K562 (cell line): ENCODE results near the gene OPRD1. TPM values are rescaled to one million over a fixed set of nuclear protein-coding genes. Genes with fewer than 3 reads are reported as not detected.

ENCODE experiments used
- ADNP ChIP-seq: fragments of 200-800 bp; sonication (Bioruptor generic); IDR thresholded peaks from 2 replicates; pipeline ENCODE4 v1.6.1; 2016; ENCODE audit warnings: missing genetic modification characterization, missing compliant biosample characterization
- CHD1 ChIP-seq: fragments of 200-600 bp; sonication (generic); IDR thresholded peaks from one replicate; pipeline ENCODE4 v1.6.1; 2012; ENCODE audit warnings: mild to moderate bottlenecking, moderate library complexity, low read length, inconsistent platforms
- CREB1 ChIP-seq, 2 experiments: sonication (generic) in 1 of 2; formaldehyde crosslinking in 1 of 2; IDR thresholded peaks; 2 replicates each; pipeline versions ENCODE4 v1.6.1 to v1.8.0; 2012 to 2022; ENCODE audit warnings: inconsistent platforms in 1 of 2, mild to moderate bottlenecking in 1 of 2, missing genetic modification reagents in 1 of 2, moderate library complexity in 1 of 2
- CXXC5 ChIP-seq: fragments of 250-450 bp; sonication (Bioruptor Pico); IDR thresholded peaks from 2 replicates; pipeline ENCODE4 v1.8.0; 2022; ENCODE audit warnings: inconsistent platforms, mild to moderate bottlenecking, moderate library complexity
- MXI1 ChIP-seq: IDR thresholded peaks from 2 replicates; pipeline ENCODE4 v1.6.1; 2011; ENCODE audit warnings: low read depth, mild to moderate bottlenecking, improper control_type of control experiment, low read length
- MYNN ChIP-seq, 2 experiments: sonication (generic); formaldehyde crosslinking in 1 of 2; IDR thresholded peaks; 2 replicates each; pipeline versions ENCODE4 v1.5.0 to v1.6.1; 2016 to 2020; ENCODE audit warnings: antibody characterized with exemption in 1 of 2, missing genetic modification reagents in 1 of 2
- NFRKB ChIP-seq: fragments of 450-650 bp; IDR thresholded peaks from 2 replicates; pipeline ENCODE4 v1.6.1; 2016; ENCODE audit warnings: low read depth
- NONO ChIP-seq, 2 experiments: fragments of 200-400 bp in 1 of 2; fragments of 450-650 bp in 1 of 2; formaldehyde crosslinking in 1 of 2; IDR thresholded peaks; 2 replicates each; pipeline ENCODE4 v1.6.1; 2017; ENCODE audit warnings: low read depth in 2 of 2, mild to moderate bottlenecking in 2 of 2, moderate library complexity in 2 of 2, low read length in 1 of 2
- NR1H2 ChIP-seq: sonication (generic); formaldehyde crosslinking; IDR thresholded peaks from 2 replicates; pipeline ENCODE4 v1.4.0; 2020; ENCODE audit warnings: mild to moderate bottlenecking, missing genetic modification reagents
- NR4A1 ChIP-seq, 2 experiments: fragments of 250-450 bp in 1 of 2; fragments of 450-650 bp in 1 of 2; sonication (Bioruptor Pico) in 1 of 2; IDR thresholded peaks; 2 replicates each; pipeline versions ENCODE4 v1.4.0 to v1.6.1; 2016 to 2020; ENCODE audit warnings: mild to moderate bottlenecking in 2 of 2, missing compliant biosample characterization in 1 of 2, missing genetic modification characterization in 1 of 2, moderate library complexity in 1 of 2
- PHF21A ChIP-seq: fragments of 450-650 bp; IDR thresholded peaks from 2 replicates; pipeline ENCODE4 v1.6.1; 2017; ENCODE audit warnings: low read depth, borderline replicate concordance
- PHF8 ChIP-seq: fragments of 200-600 bp; sonication (generic); IDR thresholded peaks from 2 replicates; pipeline ENCODE4 v1.6.1; 2012; ENCODE audit warnings: mixed run types, mild to moderate bottlenecking, inconsistent platforms, low read length, moderate library complexity, borderline replicate concordance
- PML ChIP-seq: IDR thresholded peaks from 2 replicates; pipeline ENCODE4 v1.6.1; 2012; ENCODE audit warnings: low read length, inconsistent platforms
- POLR2H ChIP-seq: IDR thresholded peaks from 2 replicates; pipeline ENCODE4 v1.6.1; 2016; ENCODE audit warnings: missing genetic modification characterization, low read depth, mild to moderate bottlenecking, control low read depth, missing compliant biosample characterization, moderate library complexity
- RBM17 ChIP-seq: fragments of 200-400 bp; formaldehyde crosslinking; IDR thresholded peaks from 2 replicates; pipeline ENCODE4 v1.6.1; 2017; ENCODE audit warnings: low read depth, mild to moderate bottlenecking, low read length, borderline replicate concordance
- SAP30 ChIP-seq: fragments of 200-600 bp; sonication (generic); IDR thresholded peaks from 2 replicates; pipeline ENCODE4 v1.6.1; 2012; ENCODE audit warnings: borderline replicate concordance, low read depth, mild to moderate bottlenecking, moderate library complexity, low read length, control low read depth, inconsistent platforms; ENCODE audit not compliant: insufficient read depth, poor library complexity, severe bottlenecking
- SMAD4 ChIP-seq: fragments of 250-450 bp; sonication (Bioruptor Pico); conservative IDR thresholded peaks from 2 replicates; pipeline ENCODE4 v1.8.0; 2021; ENCODE audit warnings: inconsistent platforms, mild to moderate bottlenecking, moderate library complexity
- SOX6 ChIP-seq: fragments of 450-650 bp; IDR thresholded peaks from 2 replicates; pipeline ENCODE4 v1.6.1; 2014; ENCODE audit warnings: mild to moderate bottlenecking
- TAF1 ChIP-seq: IDR thresholded peaks from 2 replicates; pipeline ENCODE4 v1.6.1; 2011; ENCODE audit warnings: mild to moderate bottlenecking, low read length, moderate library complexity; ENCODE audit not compliant: insufficient read depth, control insufficient read depth, severe bottlenecking; ENCODE audit errors: extremely low read depth
- ZBTB11 ChIP-seq, 3 experiments: fragments of 200-800 bp in 1 of 3; fragments of 250-450 bp in 1 of 3; fragments of 450-650 bp in 1 of 3; sonication (Bioruptor Pico) in 1 of 3; sonication (Bioruptor generic) in 1 of 3; formaldehyde crosslinking in 1 of 3; IDR thresholded peaks; 2 replicates each; pipeline versions ENCODE4 v1.6.1 to v1.8.0; 2016 to 2022; ENCODE audit warnings: mild to moderate bottlenecking in 2 of 3, missing genetic modification characterization in 2 of 3, missing compliant biosample characterization in 1 of 3, moderate library complexity in 1 of 3
- ZNF57 ChIP-seq: fragments of 450-650 bp; formaldehyde crosslinking; IDR thresholded peaks from 2 replicates; pipeline ENCODE4 v1.4.0; 2020; ENCODE audit warnings: mild to moderate bottlenecking, moderate library complexity
- ZNF589 ChIP-seq: fragments of 200-800 bp; sonication (Bioruptor generic); IDR thresholded peaks from 2 replicates; pipeline ENCODE4 v1.6.1; 2016; ENCODE audit warnings: low read depth, missing genetic modification characterization, missing compliant biosample characterization
- polyA plus RNA-seq, 8 experiments: library from polyadenylated mRNA; depleted of rRNA in 4 of 8; stranded (reverse) in 5 of 8; unstranded in 3 of 8; fragments of >200 nt; fragmentation: Nextera tagmentation in 2 of 8; fragmentation: Illumina TruSeq in 1 of 8; extraction: Ambion mirVana in 2 of 8; extraction: Trizol in 1 of 8; gene quantifications; 2 replicates each; pipeline versions ENCODE4 v1.2.1 to v1.2.3, GENCODE V29; 2011 to 2014; ENCODE audit warnings: inconsistent platforms in 1 of 8, missing spikeins in 1 of 8
- total RNA-seq, 7 experiments: library from RNA; depleted of rRNA in 6 of 7; stranded (reverse); fragments of >200 nt in 6 of 7; fragmentation: Illumina TruSeq in 2 of 7; extraction: Trizol in 2 of 7; gene quantifications; 2 replicates each; pipeline versions ENCODE4 v1.2.1 to v1.2.3, GENCODE V29; 2011 to 2021; ENCODE audit warnings: low replicate concordance in 1 of 7

Gene OPRD1
- total and polyA plus RNA-seq, 9 of the 15 experiments (the other 6 are each of a cell fraction or from before 2014, with no cell fraction given), result under 0.01 to 0.03 (median under 0.01) TPM; not detected in 6

GRCh38 chr1:28914228-28915030 lies 102.5 kb downstream of the OPRD1 start, which contains the start of gene EPB41 (continued):
- TF ChIP-seq ZBTB11 (CRISPR knock-in tag; IDR thresholded peaks at IDR 0.05) (peak in 1 of 3 experiments; percentile 49; a peak in 1 of 6 replicates), SOX6 (0 out of 2 replicates have a peak, but pooled peaks have one; percentile 12), RBM17 (no peak), CREB1 (IDR thresholded peaks at IDR 0.05) (peak; percentile 24; the same call in 1 of the 2 replicates), CREB1 (CRISPR knock-in tag; IDR thresholded peaks at IDR 0.05) (no peak), ADNP (tag) (no peak), PHF21A (peak; percentile 94), NR1H2 (CRISPR knock-in tag) (no peak), ZNF57 (no peak), PHF8 (peak; percentile 51; the same call in 1 of the 2 replicates), SMAD4 (peak; percentile 77; the same call in 1 of the 2 replicates), NFRKB (no peak), MXI1 (peak; percentile 77), CHD1 (peak; percentile 21), PML (peak; percentile 44; the same call in 1 of the 2 replicates), CXXC5 (peak; percentile 78), SAP30 (peak; percentile 68), TAF1 (peak; percentile 66), NONO (IDR thresholded peaks at IDR 0.05; ENCODE audit: low read depth in 2 of 2, low read length in 1 of 2) (peak; percentile 36 to 96; a peak in 2 of 4 replicates), MYNN (IDR thresholded peaks at IDR 0.05) (no peak), MYNN (CRISPR knock-in tag; IDR thresholded peaks at IDR 0.05) (no peak), POLR2H (tag) (no peak), NR4A1 (CRISPR knock-in tag; IDR thresholded peaks at IDR 0.05) (no peak), NR4A1 (tag; IDR thresholded peaks at IDR 0.05) (no peak), ZNF589 (CRISPR knock-in tag) (no peak)
